HUES48 (cell line): ENCODE data around the gene CRTC2.

ENCODE experiments used
- H3K27ac ChIP-seq: one replicate; pipeline ENCODE4 v1.7.0; 2013; ENCODE audit warnings: low read depth, low read length, inconsistent platforms
- H3K27me3 ChIP-seq: 2 replicates; pipeline ENCODE4 v1.6.1; 2013; ENCODE audit warnings: mild to moderate bottlenecking, low read length; ENCODE audit not compliant: control insufficient read depth, insufficient read depth
- H3K36me3 ChIP-seq: 2 replicates; pipeline ENCODE4 v1.6.1; 2013; ENCODE audit warnings: low read length; ENCODE audit not compliant: control insufficient read depth, insufficient read depth
- H3K4me1 ChIP-seq: 2 replicates; pipeline ENCODE4 v1.6.1; 2013; ENCODE audit warnings: mild to moderate bottlenecking, low read length; ENCODE audit not compliant: control insufficient read depth, insufficient read depth
- H3K4me3 ChIP-seq: 2 replicates; pipeline ENCODE4 v1.5.1; 2013; ENCODE audit warnings: mild to moderate bottlenecking, low read depth, low read length
- H3K9ac ChIP-seq: 2 replicates; pipeline ENCODE4 v1.6.1; 2013; ENCODE audit warnings: mild to moderate bottlenecking, low read depth, low read length, moderate library complexity
- H3K9me3 ChIP-seq: 2 replicates; pipeline ENCODE4 v1.6.1; 2013; ENCODE audit warnings: low read length; ENCODE audit not compliant: control insufficient read depth, insufficient read depth

CRTC2 gene

GRCh38 chr1:153973071-153973470 lies 14.7 kb upstream of the CRTC2 start:
- peaks cover 10% of the 10 kb centered on the region; the same call in 1 of the 2 replicates for H3K4me1 ChIP-seq
- no peaks in the 10 kb centered on the region for H3K27me3 ChIP-seq
- no peak overlapping the region for H3K27ac ChIP-seq
- no peak overlapping the region for H3K9ac ChIP-seq
- no peaks in the 10 kb centered on the region for H3K9me3 ChIP-seq
- H3K36me3 ChIP-seq, result peaks cover 34% of the 10 kb centered on the region
- no peak overlapping the region for H3K4me3 ChIP-seq

- H3K27me3 ChIP-seq, result no peaks in the 10 kb centered on the region
Observed at GRCh38 chr1:153970346-153970745, 11.9 kb upstream of the CRTC2 start.

GRCh38 chr1:153968972-153969371 lies 10.6 kb upstream of the CRTC2 start:
- H3K27me3 ChIP-seq, result no peaks in the 10 kb centered on the region
- peaks cover 18% of the 10 kb centered on the region; the same call in 1 of the 2 replicates for H3K4me1 ChIP-seq
- H3K9me3 ChIP-seq, result no peaks in the 10 kb centered on the region
- no peak overlapping the region for H3K27ac ChIP-seq
- no peak overlapping the region for H3K9ac ChIP-seq
- H3K4me3 ChIP-seq, result 0 out of 2 replicates have a peak overlapping the region, but pooled peaks have one; percentile 73
- peaks cover 18% of the 10 kb centered on the region for H3K36me3 ChIP-seq

More at GRCh38 chr1:153970346-153970745, 11.9 kb upstream of the CRTC2 start:
- Histone ChIP-seq H3K36me3 (peaks cover 31% of the 10 kb centered on the region), H3K4me3 (no peak overlapping the region), H3K27ac (no peak overlapping the region), H3K9ac (no peak overlapping the region), H3K9me3 (no peaks in the 10 kb centered on the region), H3K4me1 (peaks cover 18% of the 10 kb centered on the region; the same call in 1 of the 2 replicates)

- peak overlapping the region; percentile 98 for H3K27ac ChIP-seq
- peak overlapping the region; percentile 73 for H3K4me3 ChIP-seq
- no peaks in the 10 kb centered on the region for H3K9me3 ChIP-seq
- peaks cover 12% of the 10 kb centered on the region; the same call in 1 of the 2 replicates for H3K36me3 ChIP-seq
- no peak overlapping the region for H3K9ac ChIP-seq
- H3K27me3 ChIP-seq, result no peaks in the 10 kb centered on the region
- peaks cover 18% of the 10 kb centered on the region; the same call in 1 of the 2 replicates for H3K4me1 ChIP-seq
Observed at GRCh38 chr1:153968408-153968807, 10.0 kb upstream of the CRTC2 start.

GRCh38 chr1:153968000-153968363 lies 9.6 kb upstream of the CRTC2 start:
- H3K27me3 ChIP-seq, result no peaks in the 10 kb centered on the region

GRCh38 chr1:153967107-153967999 lies 8.9 kb upstream of the CRTC2 start, which contains the start of gene CREB3L4:
Gene CREB3L4 (plus strand): TSS chr1:153967902. CDS start chr1:153968526, 624 bp downstream.
- H3K4me3 ChIP-seq, result peak within 1 kb of the TSS; percentile 73
- H3K9me3 ChIP-seq, result no peaks in the 10 kb centered on the region
- peak within 1 kb of the TSS; percentile 80 for H3K9ac ChIP-seq
- no peaks in the 10 kb centered on the region for H3K27me3 ChIP-seq
- H3K36me3 ChIP-seq, result 0 out of 2 replicates have a peak, but pooled peaks cover 4% of the 10 kb centered on the region
- peak within 1 kb of the TSS; percentile 98 for H3K27ac ChIP-seq
- H3K4me1 ChIP-seq, result peaks cover 22% of the 10 kb centered on the region; the same call in 1 of the 2 replicates

More at GRCh38 chr1:153968000-153968363, 9.6 kb upstream of the CRTC2 start:
- H3K9ac ChIP-seq, result peak overlapping the region; percentile 80
- H3K27ac ChIP-seq, result peak overlapping the region; percentile 98
- no peaks in the 10 kb centered on the region for H3K9me3 ChIP-seq
- peaks cover 18% of the 10 kb centered on the region; the same call in 1 of the 2 replicates for H3K4me1 ChIP-seq
- H3K4me3 ChIP-seq, result peak overlapping the region; percentile 73
- H3K36me3 ChIP-seq, result peaks cover 8% of the 10 kb centered on the region; the same call in 1 of the 2 replicates

- Histone ChIP-seq H3K9ac (peak overlapping the region; percentile 90), H3K27me3 (no peaks in the 10 kb centered on the region), H3K4me1 (peaks cover 40% of the 10 kb centered on the region), H3K36me3 (peaks cover 31% of the 10 kb centered on the region), H3K27ac (peak overlapping the region; percentile 97), H3K4me3 (peak overlapping the region; percentile 93), H3K9me3 (no peaks in the 10 kb centered on the region)
Observed at GRCh38 chr1:153963850-153964331, 5.5 kb upstream of the CRTC2 start.

- Histone ChIP-seq H3K9ac (peak within 1 kb of the TSS; percentile 90), H3K4me3 (peak within 1 kb of the TSS; percentile 93), H3K36me3 (peaks cover 31% of the 10 kb centered on the region), H3K4me1 (peaks cover 37% of the 10 kb centered on the region), H3K27ac (peak within 1 kb of the TSS; percentile 97), H3K9me3 (no peaks in the 10 kb centered on the region), H3K27me3 (no peaks in the 10 kb centered on the region)
Observed at GRCh38 chr1:153963030-153963849, 4.8 kb upstream of the CRTC2 start, which contains the start of gene SLC39A1. Gene SLC39A1 (minus strand): TSS chr1:153963537. CDS start chr1:153962715, 822 bp downstream.

- Histone ChIP-seq H3K4me3 (peak overlapping the region; percentile 93), H3K36me3 (peaks cover 31% of the 10 kb centered on the region), H3K27ac (peak overlapping the region; percentile 97), H3K9ac (peak overlapping the region; percentile 88), H3K27me3 (no peaks in the 10 kb centered on the region), H3K9me3 (no peaks in the 10 kb centered on the region), H3K4me1 (peaks cover 33% of the 10 kb centered on the region)
Observed at GRCh38 chr1:153962088-153963029, 3.9 kb upstream of the CRTC2 start.
